Caco-2 (cell line): ENCODE data around the gene LNPEP. TPM values are rescaled to one million over a fixed set of nuclear protein-coding genes. Genes with fewer than 3 reads are reported as not detected.

Experiments used
- BruUV-seq: library from RNA; stranded (reverse); fragments of 400-500 nt; replicated peaks from 2 replicates; lab custom pipeline; 2021; lab: Mats Ljungman, UMichigan
- CTCF ChIA-PET: fragments of 300-600 bp; sonication (Branson Sonifier 250); formaldehyde crosslinking; loops from one replicate; lab custom pipeline; 2022; ENCODE audit warnings: antibody characterized with exemption; lab: Charles Lee
- POLR2A ChIA-PET: fragments of 300-600 bp; sonication (Branson Sonifier 250); formaldehyde crosslinking; loops from one replicate; lab custom pipeline; 2022; ENCODE audit warnings: antibody characterized with exemption; lab: Charles Lee
- DNase-seq, 2 experiments: peaks; one replicate each; pipeline versions ENCODE4 v3.0.0 to v3.0.0-alpha.2; 2020 to 2022
- H3K27me3 ChIP-seq: replicated peaks from 2 replicates; pipeline ENCODE4 v1.6.0; 2011; ENCODE audit warnings: low read length; ENCODE audit not compliant: control insufficient read depth, insufficient read depth
- H3K36me3 ChIP-seq: 2 replicates; pipeline ENCODE4 v1.5.1; 2011; ENCODE audit warnings: low read length; ENCODE audit not compliant: control insufficient read depth, insufficient read depth
- H3K4me1 ChIP-seq: fragments of 250-450 bp; sonication (Bioruptor Pico); 2 replicates; pipeline ENCODE4 v1.5.1; 2020; ENCODE audit warnings: mild to moderate bottlenecking
- H3K4me3 ChIP-seq: 2 replicates; pipeline ENCODE4 v1.5.1; 2011; ENCODE audit warnings: low read depth, mild to moderate bottlenecking, control low read depth, low read length
- H3K9me3 ChIP-seq: fragments of 250-450 bp; sonication (Bioruptor Pico); 2 replicates; pipeline ENCODE4 v1.5.1; 2020; ENCODE audit warnings: mild to moderate bottlenecking, moderate library complexity
- H3K27ac Mint-ChIP-seq: one replicate; pipeline ENCODE4 v1.8.0; 2022; ENCODE audit warnings: mixed read lengths; ENCODE audit not compliant: unreplicated experiment
- H3K27me3 Mint-ChIP-seq: one replicate; pipeline ENCODE4 v1.8.0; 2022; ENCODE audit warnings: mixed read lengths; ENCODE audit not compliant: insufficient read depth, unreplicated experiment
- H3K36me3 Mint-ChIP-seq: one replicate; pipeline ENCODE4 v1.8.0; 2022; ENCODE audit warnings: mild to moderate bottlenecking, mixed read lengths; ENCODE audit not compliant: insufficient read depth, unreplicated experiment
- H3K4me1 Mint-ChIP-seq: one replicate; pipeline ENCODE4 v1.8.0; 2022; ENCODE audit warnings: low read depth, mixed read lengths; ENCODE audit not compliant: unreplicated experiment
- H3K4me3 Mint-ChIP-seq: one replicate; pipeline ENCODE4 v1.8.0; 2022; ENCODE audit warnings: mild to moderate bottlenecking, moderate library complexity, mixed read lengths; ENCODE audit not compliant: unreplicated experiment
- H3K9me3 Mint-ChIP-seq: one replicate; pipeline ENCODE4 v1.8.0; 2022; ENCODE audit warnings: mixed read lengths; ENCODE audit not compliant: unreplicated experiment
- CTCF ChIP-seq, 2 experiments: fragments of 200-600 bp in 1 of 2; IDR thresholded peaks; 1 replicate in 1 of 2; 2 replicates in 1 of 2; pipeline versions ENCODE4 v1.5.1 to v1.8.0; 2011 to 2022; ENCODE audit warnings: antibody characterized with exemption in 1 of 2, control low read depth in 1 of 2, inconsistent platforms in 1 of 2, low read depth in 1 of 2, low read length in 1 of 2, mild to moderate bottlenecking in 1 of 2, moderate library complexity in 1 of 2; ENCODE audit not compliant: insufficient read depth in 1 of 2, severe bottlenecking in 1 of 2, unreplicated experiment in 1 of 2
- intact Hi-C: fragments of 100-400 bp; cut with micrococcal nuclease; formaldehyde crosslinking; loops from one replicate; pipeline ENCODE4 v1.10.0; 2022; ENCODE audit not compliant: unreplicated experiment
- total RNA-seq: library from RNA; stranded (reverse); gene quantifications from 2 replicates; pipeline ENCODE4 v1.2.3, GENCODE V29; 2022

LNPEP gene
- total RNA-seq, 1 experiment from 2014 or later: 21.4 TPM

DNA sequence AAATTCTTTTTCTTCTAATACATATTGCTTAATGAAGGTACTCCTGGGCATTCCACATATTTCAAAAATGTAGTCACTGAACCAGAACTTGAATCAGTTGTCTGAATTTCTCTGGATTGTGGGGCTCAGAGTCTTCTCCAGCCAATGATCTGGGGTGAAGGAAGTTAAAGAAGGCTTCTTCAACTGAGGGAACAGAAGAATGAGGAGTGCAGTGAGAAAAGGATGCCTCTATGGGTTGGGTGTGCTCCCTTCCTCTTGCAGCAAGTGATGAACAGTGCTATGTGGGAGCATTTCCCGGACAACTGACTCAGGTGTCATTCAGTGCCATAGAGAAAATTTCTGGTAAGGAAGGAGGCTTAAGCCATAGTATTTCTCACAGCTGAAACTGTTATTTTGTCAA lies 7.9 kb downstream of the LNPEP start:
- Histone ChIP-seq H3K36me3 (no peaks in the 10 kb centered on the region), H3K9me3 (peaks cover under 1% of the 10 kb centered on the region; the same call in 1 of the 2 replicates), H3K4me3 (no peak overlapping the region), H3K4me1 (no peaks in the 10 kb centered on the region; the same call in 1 of the 2 replicates), H3K27me3 (no peaks in the 10 kb centered on the region)
- H3K4me1 Mint-ChIP-seq: peaks cover 10% of the 10 kb centered on the region
- BruUV-seq: no TSS peak
- intact Hi-C loops: no loop called here
- no peak overlapping the region for H3K4me3 Mint-ChIP-seq
- no peaks in the 10 kb centered on the region for H3K27me3 Mint-ChIP-seq
- no peak overlapping the region for H3K27ac Mint-ChIP-seq
- ChIA-PET POLR2A (no interaction called here), CTCF (interaction anchor here (0.9 kb wide), 1 partner anchor 75 kb away, joined by 3 read pairs; no protein-coding TSS in a partner anchor)
- H3K9me3 Mint-ChIP-seq: no peaks in the 10 kb centered on the region
- no peak for TF ChIP-seq CTCF (IDR thresholded peaks at IDR 0.05; ENCODE audit: insufficient read depth in 1 of 2, low read depth in 1 of 2, low read length in 1 of 2, severe bottlenecking in 1 of 2, unreplicated experiment in 1 of 2)
- no peaks in the 10 kb centered on the region for H3K36me3 Mint-ChIP-seq
- DNase-seq: no peak

DNA sequence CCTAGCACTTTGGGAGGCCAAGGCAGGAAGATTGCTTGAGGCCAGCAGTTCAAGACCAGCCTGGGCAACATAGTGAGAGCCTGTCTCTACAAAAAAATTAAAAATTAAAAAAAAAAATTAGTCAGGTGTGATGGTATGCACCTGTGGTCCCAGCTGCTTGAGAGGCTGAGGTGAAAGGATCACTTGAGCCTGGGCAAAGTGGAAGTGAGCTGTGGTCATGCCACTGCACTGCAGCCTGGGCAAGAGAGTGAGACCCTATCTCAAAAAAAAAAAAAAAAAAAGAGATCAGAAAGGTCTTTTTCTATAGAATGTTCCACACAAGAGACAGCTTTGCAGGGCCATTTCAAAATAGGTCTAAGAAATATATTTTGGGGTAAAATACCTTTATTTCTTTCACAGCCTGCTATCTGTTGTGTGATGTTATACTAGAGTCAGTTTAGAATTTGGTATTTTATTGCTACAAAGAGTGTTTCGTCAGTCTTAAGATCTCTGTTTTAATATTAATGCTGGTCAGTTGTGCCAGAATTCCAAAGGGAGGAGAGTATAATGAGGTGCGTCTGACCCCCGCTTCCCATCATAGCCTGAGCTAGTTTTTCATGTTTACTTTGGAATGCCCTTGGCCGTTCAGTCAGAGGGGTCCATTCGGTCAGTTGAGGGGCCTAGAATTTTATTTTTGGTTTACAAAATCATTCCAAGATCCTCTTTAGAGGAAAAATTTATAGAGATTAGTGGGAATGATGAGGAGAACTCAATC lies 9.4 kb downstream of the LNPEP start:
- H3K36me3 Mint-ChIP-seq: no peaks in the 10 kb centered on the region
- Histone ChIP-seq H3K36me3 (no peaks in the 10 kb centered on the region), H3K27me3 (no peaks in the 10 kb centered on the region), H3K4me1 (no peaks in the 10 kb centered on the region; the same call in 1 of the 2 replicates), H3K9me3 (peaks cover 4% of the 10 kb centered on the region; the same call in 1 of the 2 replicates), H3K4me3 (no peak overlapping the region)
- H3K27ac Mint-ChIP-seq: no peak overlapping the region
- ChIA-PET POLR2A (no interaction called here), CTCF (interaction anchor here (0.6 kb wide), 1 partner anchor 245 kb away, joined by 3 read pairs; no protein-coding TSS in a partner anchor)
- H3K4me1 Mint-ChIP-seq: peaks cover 10% of the 10 kb centered on the region
- no TSS peak for BruUV-seq
- no peaks in the 10 kb centered on the region for H3K27me3 Mint-ChIP-seq
- no peaks in the 10 kb centered on the region for H3K9me3 Mint-ChIP-seq
- no peak for TF ChIP-seq CTCF (IDR thresholded peaks at IDR 0.05; ENCODE audit: insufficient read depth in 1 of 2, low read depth in 1 of 2, low read length in 1 of 2, severe bottlenecking in 1 of 2, unreplicated experiment in 1 of 2)
- intact Hi-C loops: no loop called here
- no peak overlapping the region for H3K4me3 Mint-ChIP-seq
- DNase-seq: no peak

GRCh38 chr5:96946381-96946780 lies 10.5 kb downstream of the LNPEP start:
- H3K27me3 Mint-ChIP-seq: no peaks in the 10 kb centered on the region
- DNase-seq: no peak
- Histone ChIP-seq H3K27me3 (no peaks in the 10 kb centered on the region), H3K9me3 (peaks cover 4% of the 10 kb centered on the region; the same call in 1 of the 2 replicates), H3K4me1 (no peaks in the 10 kb centered on the region; the same call in 1 of the 2 replicates), H3K4me3 (no peak overlapping the region), H3K36me3 (no peaks in the 10 kb centered on the region)
- ChIA-PET POLR2A (no interaction called here), CTCF (no interaction called here)
- no peaks in the 10 kb centered on the region for H3K36me3 Mint-ChIP-seq
- H3K27ac Mint-ChIP-seq: no peak overlapping the region
- intact Hi-C loops: no loop called here
- BruUV-seq: no TSS peak
- no peak for TF ChIP-seq CTCF (IDR thresholded peaks at IDR 0.05; ENCODE audit: insufficient read depth in 1 of 2, low read depth in 1 of 2, low read length in 1 of 2, severe bottlenecking in 1 of 2, unreplicated experiment in 1 of 2)
- H3K4me1 Mint-ChIP-seq: peaks cover 10% of the 10 kb centered on the region
- no peaks in the 10 kb centered on the region for H3K9me3 Mint-ChIP-seq
- H3K4me3 Mint-ChIP-seq: no peak overlapping the region
